ENCODE measurements around the gene SLC34A1. TPM values are rescaled to one million over a fixed set of nuclear protein-coding genes. Genes with fewer than 3 reads are reported as not detected.
A peak's percentile ranks its signal among the peaks of the same experiment; 100 is the strongest.

The SLC34A1 gene
- total RNA-seq, 1 donor from 2014 or later: not detected

- Mint-ChIP-seq H3K4me1 (ENCODE audit: low read depth, unreplicated experiment) (peaks cover 6% of the 10 kb centered on the region), H3K27me3 (ENCODE audit: low read depth, unreplicated experiment) (peaks cover 12% of the 10 kb centered on the region), H3K4me3 (ENCODE audit: unreplicated experiment) (peak overlapping the region; percentile 40), H3K27ac (ENCODE audit: unreplicated experiment) (no peak overlapping the region), H3K36me3 (ENCODE audit: low read depth, unreplicated experiment) (peaks cover 14% of the 10 kb centered on the region), H3K9me3 (ENCODE audit: unreplicated experiment) (peaks cover 3% of the 10 kb centered on the region)
- Histone ChIP-seq H4K20me1 (ENCODE audit: insufficient read depth, low read length) (no peaks in the 10 kb centered on the region), H3K36me3 (ENCODE audit: insufficient read depth, low read length) (no peaks in the 10 kb centered on the region), H3K79me2 (ENCODE audit: insufficient read depth, low read length) (no peaks in the 10 kb centered on the region), H3K4me2 (ENCODE audit: low read length) (no peak overlapping the region), H2AFZ (ENCODE audit: low read depth, low read length) (no peak overlapping the region), H3K9me3 (ENCODE audit: insufficient read depth, low read depth, low read length) (no peaks in the 10 kb centered on the region), H3K9ac (ENCODE audit: low read length) (no peak overlapping the region), H3K4me3 (ENCODE audit: insufficient read depth, low read depth, low read length) (no peak overlapping the region), H3K27ac (ENCODE audit: low read depth, low read length) (no peak overlapping the region), H3K27me3 (ENCODE audit: insufficient read depth, low read length) (peaks cover 7% of the 10 kb centered on the region), H3K4me1 (ENCODE audit: insufficient read depth, low read length) (peaks cover 18% of the 10 kb centered on the region)
- TF ChIP-seq EZH2 (IDR thresholded peaks at IDR 0.05; ENCODE audit: insufficient read depth, low read length) (no peak), CTCF (IDR thresholded peaks at IDR 0.05; ENCODE audit: insufficient read depth, low read depth, low read length) (no peak)
- FAIRE-seq: no peak
- DNase-seq (ENCODE audit: low read depth): no peak
Observed at GRCh38 chr5:177369645-177370440, 14.4 kb upstream of the SLC34A1 start.

- Mint-ChIP-seq H3K27ac (ENCODE audit: unreplicated experiment) (no peak overlapping the region), H3K36me3 (ENCODE audit: low read depth, unreplicated experiment) (peaks cover 14% of the 10 kb centered on the region), H3K4me1 (ENCODE audit: low read depth, unreplicated experiment) (peaks cover 6% of the 10 kb centered on the region), H3K9me3 (ENCODE audit: unreplicated experiment) (peaks cover 3% of the 10 kb centered on the region), H3K27me3 (ENCODE audit: low read depth, unreplicated experiment) (peaks cover 17% of the 10 kb centered on the region), H3K4me3 (ENCODE audit: unreplicated experiment) (peak overlapping the region; percentile 40)
- peak overlapping the region; percentile 90 for H3K4me2 ChIP-seq (ENCODE audit: low read length)
- peak; percentile 22 for TF ChIP-seq CTCF (IDR thresholded peaks at IDR 0.05; ENCODE audit: insufficient read depth, low read depth, low read length)
- TF ChIP-seq EZH2 (IDR thresholded peaks at IDR 0.05; ENCODE audit: insufficient read depth, low read length): no peak
- FAIRE-seq: no peak
- H3K79me2 ChIP-seq (ENCODE audit: insufficient read depth, low read length): no peaks in the 10 kb centered on the region
- peak overlapping the region; percentile 80 for H3K9ac ChIP-seq (ENCODE audit: low read length)
- H3K27ac ChIP-seq (ENCODE audit: low read depth, low read length): no peak overlapping the region
- H3K27me3 ChIP-seq (ENCODE audit: insufficient read depth, low read length): peaks cover 7% of the 10 kb centered on the region
- no peaks in the 10 kb centered on the region for H3K9me3 ChIP-seq (ENCODE audit: insufficient read depth, low read depth, low read length)
- peak; percentile 76 for DNase-seq (ENCODE audit: low read depth)
- H3K4me1 ChIP-seq (ENCODE audit: insufficient read depth, low read length): peaks cover 18% of the 10 kb centered on the region
- no peak overlapping the region for H3K4me3 ChIP-seq (ENCODE audit: insufficient read depth, low read depth, low read length)
- peak overlapping the region; percentile 87 for H2AFZ ChIP-seq (ENCODE audit: low read depth, low read length)
- no peaks in the 10 kb centered on the region for H3K36me3 ChIP-seq (ENCODE audit: insufficient read depth, low read length)
- H4K20me1 ChIP-seq (ENCODE audit: insufficient read depth, low read length): no peaks in the 10 kb centered on the region
Observed at GRCh38 chr5:177370488-177371119, 13.6 kb upstream of the SLC34A1 start.

Data from astrocyte (in vitro differentiated cells and primary cell).